K562 (cell line): ENCODE data around the gene MCC. TPM values are rescaled to one million over a fixed set of nuclear protein-coding genes. Genes with fewer than 3 reads are reported as not detected.

ENCODE experiments used
- ATAC-seq: fragments of 200-7000 bp; cut with Tn5 transposase; 3 replicates; pipeline ENCODE4 v1.9.1; 2020; ENCODE audit warnings: moderate library complexity
- BruUV-seq: library from RNA; stranded (reverse); fragments of 400-500 nt; replicated peaks from 2 replicates; lab custom pipeline; 2021; lab: Mats Ljungman, UMichigan
- CTCF ChIA-PET: fragments of 300-600 bp; formaldehyde crosslinking; extraction: SDS; loops from one replicate; lab custom pipeline; 2021; ENCODE audit warnings: low intra/inter-chr PET ratio; lab: Yijun Ruan, JAX
- POLR2A ChIA-PET: fragments of 300-600, 350-650 bp; sonication (Branson Sonifier 250); formaldehyde crosslinking; extraction: SDS; loops from one replicate; lab custom pipeline; 2021; ENCODE audit warnings: antibody characterized with exemption, inconsistent platforms; lab: Yijun Ruan, JAX
- DNase-seq, 4 experiments: peaks; one replicate each; pipeline versions ENCODE4 v3.0.0 to v3.0.0-alpha.2; 2011 to 2018; ENCODE audit warnings: low spot score in 3 of 4, mixed read lengths in 3 of 4; ENCODE audit errors: extremely low read depth in 1 of 4
- FAIRE-seq: peaks from 2 replicates; lab custom pipeline; 2011; peaks lifted over from hg19 to GRCh38; lab: Jason Lieb, UNC
- H2AFZ ChIP-seq: 2 replicates; pipeline ENCODE4 v1.6.0; 2011; ENCODE audit warnings: low read depth, low read length, control low read depth, inconsistent platforms
- H3K27ac ChIP-seq: fragments of 200-600 bp; 3 replicates; pipeline ENCODE4 v1.8.0; 2011; ENCODE audit warnings: low read depth, mild to moderate bottlenecking, control low read depth, inconsistent platforms, low read length, moderate library complexity, mixed read lengths; ENCODE audit errors: extremely low read depth
- H3K27me3 ChIP-seq, 2 experiments: fragments of 300-600 bp in 1 of 2; 2 replicates in 1 of 2; 3 replicates in 1 of 2; pipeline versions ENCODE4 v1.6.0 to v1.8.0; 2011; ENCODE audit warnings: inconsistent platforms in 2 of 2, low read length in 2 of 2, mild to moderate bottlenecking in 1 of 2, mixed read lengths in 1 of 2, moderate library complexity in 1 of 2; ENCODE audit not compliant: control insufficient read depth in 2 of 2, insufficient read depth in 2 of 2
- H3K36me3 ChIP-seq: fragments of 300-600 bp; 3 replicates; pipeline ENCODE4 v1.8.0; 2011; ENCODE audit warnings: mild to moderate bottlenecking, low read length, inconsistent platforms; ENCODE audit not compliant: control insufficient read depth, insufficient read depth
- H3K4me1 ChIP-seq, 2 experiments: fragments of 200-600 bp in 1 of 2; replicated peaks in 1 of 2; 2 replicates in 1 of 2; 3 replicates in 1 of 2; pipeline versions ENCODE4 v1.5.1 to v1.8.0; 2011; ENCODE audit warnings: inconsistent platforms in 2 of 2, low read length in 2 of 2, mild to moderate bottlenecking in 1 of 2, mixed read lengths in 1 of 2, moderate library complexity in 1 of 2; ENCODE audit not compliant: control insufficient read depth in 2 of 2, insufficient read depth in 2 of 2
- H3K4me2 ChIP-seq: 2 replicates; pipeline ENCODE4 v1.6.1; 2011; ENCODE audit warnings: low read length, control low read depth, inconsistent platforms, mixed read lengths; ENCODE audit not compliant: insufficient read depth
- H3K4me3 ChIP-seq: fragments of 200-600 bp; sonication (generic), shearing (Covaris generic); 2 replicates; pipeline ENCODE4 v1.5.1; 2016; ENCODE audit warnings: control low read depth, inconsistent platforms
- H3K79me2 ChIP-seq: fragments of 200-600 bp; 3 replicates; pipeline ENCODE4 v1.8.0; 2011; ENCODE audit warnings: low read length, inconsistent platforms; ENCODE audit not compliant: control insufficient read depth, insufficient read depth
- H3K9ac ChIP-seq, 2 experiments: 2 replicates each; pipeline versions ENCODE4 v1.6.0 to v1.6.1; 2011; ENCODE audit warnings: low read depth in 2 of 2, low read length in 2 of 2, control low read depth in 1 of 2, inconsistent platforms in 1 of 2, mild to moderate bottlenecking in 1 of 2, mixed read lengths in 1 of 2; ENCODE audit not compliant: insufficient read depth in 1 of 2
- H3K9me1 ChIP-seq: one replicate; pipeline ENCODE4 v1.6.0; 2011; ENCODE audit warnings: inconsistent platforms, mild to moderate bottlenecking, low read length, moderate library complexity; ENCODE audit not compliant: control insufficient read depth, insufficient read depth
- H3K9me3 ChIP-seq: replicated peaks from 2 replicates; pipeline ENCODE4 v1.5.1; 2011; ENCODE audit warnings: low read depth, low read length, inconsistent platforms; ENCODE audit not compliant: control insufficient read depth, insufficient read depth
- H4K20me1 ChIP-seq: replicated peaks from 2 replicates; pipeline ENCODE4 v1.6.1; 2011; ENCODE audit warnings: low read length, inconsistent platforms, mixed read lengths; ENCODE audit not compliant: control insufficient read depth, insufficient read depth
- ARNT ChIP-seq, 2 experiments: fragments of 450-650 bp; IDR thresholded peaks; 2 replicates each; pipeline ENCODE4 v1.6.1; 2016; ENCODE audit warnings: mild to moderate bottlenecking in 1 of 2
- CTCF ChIP-seq, 3 experiments: IDR thresholded peaks in 2 of 3; conservative IDR thresholded peaks in 1 of 3; 2 replicates each; pipeline ENCODE4 v1.5.1; 2011 to 2012; ENCODE audit warnings: low read length in 3 of 3, mild to moderate bottlenecking in 3 of 3, control low read depth in 2 of 3, improper control_type of control experiment in 1 of 3, inconsistent platforms in 1 of 3, low read depth in 1 of 3, mixed read lengths in 1 of 3, moderate library complexity in 1 of 3; ENCODE audit not compliant: insufficient read depth in 2 of 3
- EP400 ChIP-seq: fragments of 450-650 bp; IDR thresholded peaks from 2 replicates; pipeline ENCODE4 v1.6.1; 2017; ENCODE audit warnings: antibody characterized with exemption, mild to moderate bottlenecking, moderate library complexity
- MCM2 ChIP-seq: fragments of 450-650 bp; IDR thresholded peaks from 2 replicates; pipeline ENCODE4 v1.6.1; 2017; ENCODE audit warnings: low read depth, mild to moderate bottlenecking
- NKRF ChIP-seq: fragments of 450-650 bp; IDR thresholded peaks from 2 replicates; pipeline ENCODE4 v1.6.1; 2016; ENCODE audit warnings: borderline replicate concordance
- PTRF ChIP-seq: fragments of 450-650 bp; IDR thresholded peaks from 2 replicates; pipeline ENCODE4 v1.6.1; 2016; ENCODE audit warnings: mild to moderate bottlenecking, missing genetic modification characterization, missing compliant biosample characterization
- SFPQ ChIP-seq: fragments of 200-400 bp; formaldehyde crosslinking; IDR thresholded peaks from 2 replicates; pipeline ENCODE4 v1.6.1; 2017; ENCODE audit warnings: mild to moderate bottlenecking, low read depth, low read length, moderate library complexity
- SRF ChIP-seq, 2 experiments: fragments of 250-450, 450-650 bp in 1 of 2; sonication (Bioruptor Pico) in 1 of 2; sonication (generic) in 1 of 2; formaldehyde crosslinking; IDR thresholded peaks; 2 replicates each; pipeline versions ENCODE4 v1.5.0 to v1.5.1; 2020 to 2022; ENCODE audit warnings: mild to moderate bottlenecking in 1 of 2, missing genetic modification reagents in 1 of 2
- ZHX1 ChIP-seq: fragments of 150-350 bp; conservative IDR thresholded peaks from 2 replicates; pipeline ENCODE4 v1.6.1; 2014; ENCODE audit warnings: low read length
- ZKSCAN1 ChIP-seq: fragments of 150-350 bp; IDR thresholded peaks from 2 replicates; pipeline ENCODE4 v1.6.1; 2016; ENCODE audit warnings: low read depth, low read length
- in situ Hi-C: fragments of 300-500 bp; cut with MboI; formaldehyde crosslinking; loops from 4 replicates; pipeline ENCODE4 v1.15.0; 2018; ENCODE audit warnings: inconsistent platforms, mixed read lengths
- intact Hi-C: fragments of 100-400 bp; cut with micrococcal nuclease; formaldehyde crosslinking; loops from 2 replicates; pipeline ENCODE4 v1.14.2; 2022
- polyA plus RNA-seq, 8 experiments: library from polyadenylated mRNA; depleted of rRNA in 4 of 8; stranded (reverse) in 5 of 8; unstranded in 3 of 8; fragments of >200 nt; fragmentation: Nextera tagmentation in 2 of 8; fragmentation: Illumina TruSeq in 1 of 8; extraction: Ambion mirVana in 2 of 8; extraction: Trizol in 1 of 8; gene quantifications; 2 replicates each; pipeline versions ENCODE4 v1.2.1 to v1.2.3, GENCODE V29; 2011 to 2014; ENCODE audit warnings: inconsistent platforms in 1 of 8, missing spikeins in 1 of 8
- total RNA-seq, 7 experiments: library from RNA; depleted of rRNA in 6 of 7; stranded (reverse); fragments of >200 nt in 6 of 7; fragmentation: Illumina TruSeq in 2 of 7; extraction: Trizol in 2 of 7; gene quantifications; 2 replicates each; pipeline versions ENCODE4 v1.2.1 to v1.2.3, GENCODE V29; 2011 to 2021; ENCODE audit warnings: low replicate concordance in 1 of 7

The MCC gene
- total and polyA plus RNA-seq, 9 of the 15 experiments (the other 6 are each of a cell fraction or from before 2014, with no cell fraction given): 0.04 to 0.24 (median 0.06) TPM; not detected in 1

GRCh38 chr5:113381791-113382190, 106.5 kb downstream of the MCC start:
- Histone ChIP-seq H2AFZ (no peak overlapping the region), H3K4me2 (no peak overlapping the region), H3K79me2 (no peaks in the 10 kb centered on the region), H3K4me1 (no peaks in the 10 kb centered on the region), H3K36me3 (no peaks in the 10 kb centered on the region), H3K9me1 (no peaks in the 10 kb centered on the region), H3K27ac (no peak overlapping the region), H3K9me3 (no peaks in the 10 kb centered on the region), H4K20me1 (no peaks in the 10 kb centered on the region), H3K9ac (no peak overlapping the region), H3K27me3 (peaks cover 2 to 4% of the 10 kb centered on the region in 2 experiments; a peak in 2 of 5 replicates), H3K4me3 (no peak overlapping the region)
- no peak for DNase-seq
- POLR2A ChIA-PET: interaction anchor here (0.6 to 1.4 kb wide), 3 partner anchors 12 to 230 kb away, joined by 3 read pairs; no protein-coding TSS in a partner anchor
- CTCF ChIA-PET: no interaction called here
- in situ Hi-C loops (no loop called here), intact Hi-C loops (no loop called here)
- no peak for TF ChIP-seq SRF (CRISPR knock-in tag; IDR thresholded peaks at IDR 0.05)
- no peak for TF ChIP-seq MCM2
- TF ChIP-seq EP400: no peak
- TF ChIP-seq CTCF (IDR thresholded peaks at IDR 0.05 in 2 of 3, conservative IDR thresholded peaks at IDR 0.05 in 1 of 3; ENCODE audit: insufficient read depth in 2 of 3, low read depth in 1 of 3, low read length in 3 of 3): no peak
- TF ChIP-seq ZHX1: no peak
- TF ChIP-seq SFPQ: no peak
- no peak for TF ChIP-seq ARNT (IDR thresholded peaks at IDR 0.05)
- TF ChIP-seq ZKSCAN1: no peak
- TF ChIP-seq NKRF: no peak
- TF ChIP-seq PTRF (tag): no peak
- no peak for FAIRE-seq
- no TSS peak for BruUV-seq
- no peak for ATAC-seq
